ENCODE results near the gene FRS2.

The FRS2 gene

DNA sequence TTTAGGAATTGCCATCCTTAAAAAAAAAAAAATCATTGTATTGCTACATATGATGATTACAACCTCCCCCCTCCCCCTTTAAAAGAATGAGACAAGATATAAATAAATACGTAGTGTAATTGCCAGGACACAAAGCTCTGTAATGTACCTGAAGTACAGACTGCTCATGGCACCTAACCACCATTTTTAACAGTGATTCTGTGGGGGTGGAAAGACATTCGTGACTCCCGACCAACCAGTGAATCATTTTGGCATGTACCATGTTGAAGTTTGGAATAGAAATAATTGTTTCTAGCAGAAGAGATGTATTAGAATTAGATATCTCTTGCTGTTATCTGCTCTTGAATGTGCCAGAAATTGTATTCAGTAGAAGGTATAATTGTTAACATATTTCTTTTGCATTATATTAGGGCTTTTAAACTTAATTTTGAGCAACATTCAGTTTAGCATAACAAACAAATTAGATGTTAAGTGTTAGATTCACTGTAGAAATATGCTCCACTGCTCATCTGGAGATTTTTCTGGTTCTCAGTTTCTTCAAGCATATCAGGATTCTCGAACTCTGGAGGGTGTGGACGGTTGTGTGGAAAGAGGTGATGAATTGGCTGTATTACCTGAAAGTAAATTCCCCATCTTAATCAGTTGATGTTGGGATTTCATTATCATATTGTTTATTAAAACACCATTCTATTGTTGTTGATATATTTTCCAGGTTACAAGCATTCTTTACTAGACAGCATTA lies 31.1 kb downstream of the FRS2 start:
- DNase-seq (ENCODE audit: low read depth in 2 of 2) = no peak

GRCh38 chr12:69502345-69503081 lies 32.3 kb downstream of the FRS2 start:
- DNase-seq (ENCODE audit: low read depth in 2 of 2) = no peak

DNA sequence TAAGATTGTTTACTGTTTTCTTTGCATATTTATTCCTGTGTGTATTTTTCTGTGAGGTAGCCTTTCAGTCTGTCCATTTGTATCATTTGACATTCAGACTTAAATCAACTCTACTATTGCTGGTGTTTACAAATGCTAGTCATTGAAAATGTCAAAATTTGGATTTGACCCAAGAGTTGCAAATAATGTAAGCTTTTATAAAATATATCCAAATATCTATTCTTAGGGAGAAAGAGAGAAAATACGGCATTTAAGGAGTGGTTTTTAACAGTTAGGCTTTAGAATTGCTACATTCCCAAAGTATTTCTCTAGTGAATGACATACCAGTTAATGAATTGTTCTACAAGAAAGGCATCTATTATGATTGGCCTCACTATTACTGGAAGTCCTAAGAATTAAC lies 37.9 kb downstream of the FRS2 start:
- no peak for DNase-seq (ENCODE audit: low read depth in 2 of 2)

GRCh38 chr12:69508621-69509020 lies 38.4 kb downstream of the FRS2 start:
- no peak for DNase-seq (ENCODE audit: low read depth in 2 of 2)

- DNase-seq (ENCODE audit: low read depth in 2 of 2) = no peak
Measured at GRCh38 chr12:69509308-69509736, 39.1 kb downstream of the FRS2 start.

- no peak for DNase-seq (ENCODE audit: low read depth in 2 of 2)
Measured at GRCh38 chr12:69509904-69510827, 40.0 kb downstream of the FRS2 start.

DNA sequence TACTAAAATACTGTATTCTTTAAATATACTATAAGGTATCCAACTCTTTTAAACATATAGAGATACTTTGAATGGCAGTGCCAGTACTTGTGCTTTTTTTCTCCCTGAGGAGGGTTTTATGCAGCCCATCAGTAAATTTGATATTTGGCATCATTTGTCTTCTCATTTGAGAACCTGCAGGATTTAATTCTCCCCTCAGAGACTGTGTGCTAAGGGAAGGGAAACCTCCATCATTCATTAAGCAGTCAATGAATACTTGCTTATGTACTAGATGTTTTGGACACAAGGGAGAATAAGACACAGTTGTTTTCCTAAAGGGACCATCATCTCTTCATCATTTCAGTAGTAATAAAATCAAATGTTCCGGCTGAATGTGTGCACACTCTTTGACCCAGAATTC lies 40.8 kb downstream of the FRS2 start:
- DNase-seq (ENCODE audit: low read depth in 2 of 2) = no peak

- DNase-seq (ENCODE audit: low read depth in 2 of 2) = no peak
Measured at GRCh38 chr12:69511469-69512267, 41.5 kb downstream of the FRS2 start.

DNA sequence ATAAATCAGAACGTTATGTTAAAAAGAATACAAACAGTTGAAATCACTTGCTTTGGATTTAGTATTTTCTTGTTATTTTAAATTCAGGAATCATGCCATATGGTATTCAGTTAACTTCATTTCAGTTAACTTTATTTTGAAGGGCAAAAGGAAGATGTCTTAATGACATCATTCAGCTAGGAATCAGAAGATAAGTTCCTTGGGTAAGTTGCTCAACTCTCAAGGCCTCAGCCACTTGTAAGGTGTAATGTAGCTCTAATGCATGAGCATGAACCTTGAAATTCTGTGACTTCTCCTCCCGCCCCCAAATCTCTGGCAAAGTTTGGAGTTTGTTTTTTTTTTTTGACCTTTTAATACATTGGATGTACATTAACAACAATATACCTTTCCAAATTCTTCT lies 42.6 kb downstream of the FRS2 start:
- no peak for DNase-seq (ENCODE audit: low read depth in 2 of 2)

GRCh38 chr12:69513297-69513696 lies 43.1 kb downstream of the FRS2 start:
- no peak for DNase-seq (ENCODE audit: low read depth in 2 of 2)

GRCh38 chr12:69514111-69514510 lies 43.9 kb downstream of the FRS2 start:
- no peak for DNase-seq (ENCODE audit: low read depth in 2 of 2)

GRCh38 chr12:69514845-69515244 lies 44.7 kb downstream of the FRS2 start:
- no peak for DNase-seq (ENCODE audit: low read depth in 2 of 2)

DNA sequence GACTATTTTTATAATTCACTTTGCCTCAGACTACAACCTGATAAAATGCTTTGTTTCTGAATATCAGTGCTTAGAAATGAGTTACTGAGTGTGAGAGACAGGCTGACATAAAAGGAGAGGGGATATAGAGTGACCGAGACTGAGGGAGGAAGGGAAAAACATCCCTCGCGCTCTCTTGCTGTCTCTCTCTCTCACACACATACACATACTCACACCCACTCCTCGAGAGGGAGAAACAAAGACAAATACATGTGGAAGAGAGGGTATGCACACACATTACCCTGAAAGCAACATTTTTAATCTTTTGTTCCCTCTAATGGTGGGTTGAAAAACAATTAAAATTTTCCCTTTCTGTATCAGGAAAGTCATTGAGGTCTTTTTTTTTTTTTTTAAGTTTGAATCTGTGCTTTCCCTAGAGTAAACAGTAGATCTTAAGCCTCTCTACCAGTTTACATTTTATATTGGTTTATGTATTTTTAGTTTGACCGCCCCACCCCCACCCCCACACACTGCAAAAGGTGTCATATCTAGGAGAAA lies 45.3 kb downstream of the FRS2 start:
- DNase-seq (ENCODE audit: low read depth in 2 of 2) = no peak

DNA sequence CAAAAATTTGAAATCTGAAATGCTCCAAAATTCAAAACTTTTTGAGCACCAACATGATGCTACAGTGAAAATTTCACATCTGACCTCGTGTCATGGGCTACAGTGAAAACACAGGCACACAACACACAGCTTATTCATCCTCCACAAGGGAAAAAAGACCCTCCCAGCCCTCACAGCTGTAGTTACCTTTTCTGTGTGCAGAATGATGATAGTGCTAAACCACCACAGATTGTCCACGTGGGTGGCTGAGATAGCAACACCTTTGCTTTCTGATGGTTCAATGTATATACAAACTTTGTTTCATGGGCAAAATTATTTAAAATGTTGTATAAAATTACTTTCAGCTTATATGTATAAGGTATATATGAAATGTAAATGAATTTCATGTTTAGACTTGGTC lies 46.8 kb downstream of the FRS2 start:
- no peak for DNase-seq (ENCODE audit: low read depth in 2 of 2)

DNA sequence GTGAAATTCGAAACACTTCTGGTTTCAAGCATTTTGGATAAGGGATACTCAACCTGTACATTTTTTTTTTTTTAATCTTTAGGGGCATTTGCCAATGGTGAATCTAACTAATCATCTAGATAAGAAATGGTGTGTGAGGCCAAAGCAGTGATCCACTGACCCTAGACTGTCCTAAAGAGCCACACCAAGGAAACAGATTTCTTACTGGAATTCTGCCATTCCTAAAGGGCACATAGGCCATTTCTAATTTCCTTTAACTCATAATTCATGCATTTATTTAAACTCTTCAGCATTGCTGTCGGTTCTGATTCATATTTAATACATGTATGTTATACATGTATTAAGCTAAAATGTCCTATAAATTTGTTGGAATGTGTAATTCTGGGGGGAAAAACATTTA lies 47.2 kb downstream of the FRS2 start:
- no peak for DNase-seq (ENCODE audit: low read depth in 2 of 2)

GRCh38 chr12:69519871-69520270 lies 49.7 kb downstream of the FRS2 start:
- no peak for DNase-seq (ENCODE audit: low read depth in 2 of 2)

DNA sequence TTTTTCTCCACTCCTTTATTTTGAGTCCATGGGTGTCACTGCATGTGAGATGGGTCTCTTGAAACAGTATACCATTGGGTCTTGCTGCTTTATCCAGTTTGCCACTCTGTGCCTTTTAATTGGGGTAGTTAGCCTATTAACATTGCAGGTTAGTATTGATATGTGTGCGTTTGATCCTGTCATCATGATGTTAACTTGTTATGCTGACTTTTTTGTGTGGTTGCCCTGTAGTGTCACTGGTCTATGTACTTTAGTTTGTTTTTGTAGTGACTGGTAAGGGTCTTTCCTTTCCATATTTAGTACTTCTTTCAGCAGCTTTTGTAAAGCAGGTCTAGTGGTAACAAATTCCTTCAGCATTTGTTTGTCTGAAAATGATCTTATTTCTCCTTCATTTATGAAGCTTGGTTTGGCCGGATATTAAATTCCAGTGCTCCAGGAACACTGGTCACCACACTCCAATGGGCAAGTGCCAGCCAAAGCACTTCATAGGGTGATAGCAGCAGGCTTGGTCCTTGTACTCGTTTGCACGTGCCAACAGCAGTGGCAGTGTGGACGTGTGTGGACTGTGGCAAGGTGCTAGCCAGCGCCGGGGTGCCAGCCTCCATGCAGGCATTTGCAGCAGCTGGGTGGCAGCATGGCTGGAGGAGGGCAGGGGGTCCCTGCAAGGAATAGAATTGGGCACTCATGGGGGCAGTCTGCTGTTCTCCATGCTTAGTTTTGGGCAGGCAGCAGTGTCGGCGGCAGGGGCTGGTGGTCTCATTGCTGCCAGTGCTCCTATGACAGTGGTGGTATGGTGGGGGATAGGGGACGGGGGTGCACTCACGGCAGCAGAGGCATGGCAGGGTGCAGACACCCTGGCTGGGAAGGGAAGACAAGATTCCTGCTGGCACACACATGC lies 53.5 kb downstream of the FRS2 start:
- no peak for DNase-seq (ENCODE audit: low read depth in 2 of 2)

GRCh38 chr12:69524331-69524630 lies 54.1 kb downstream of the FRS2 start:
- no peak for DNase-seq (ENCODE audit: low read depth in 2 of 2)

DNA sequence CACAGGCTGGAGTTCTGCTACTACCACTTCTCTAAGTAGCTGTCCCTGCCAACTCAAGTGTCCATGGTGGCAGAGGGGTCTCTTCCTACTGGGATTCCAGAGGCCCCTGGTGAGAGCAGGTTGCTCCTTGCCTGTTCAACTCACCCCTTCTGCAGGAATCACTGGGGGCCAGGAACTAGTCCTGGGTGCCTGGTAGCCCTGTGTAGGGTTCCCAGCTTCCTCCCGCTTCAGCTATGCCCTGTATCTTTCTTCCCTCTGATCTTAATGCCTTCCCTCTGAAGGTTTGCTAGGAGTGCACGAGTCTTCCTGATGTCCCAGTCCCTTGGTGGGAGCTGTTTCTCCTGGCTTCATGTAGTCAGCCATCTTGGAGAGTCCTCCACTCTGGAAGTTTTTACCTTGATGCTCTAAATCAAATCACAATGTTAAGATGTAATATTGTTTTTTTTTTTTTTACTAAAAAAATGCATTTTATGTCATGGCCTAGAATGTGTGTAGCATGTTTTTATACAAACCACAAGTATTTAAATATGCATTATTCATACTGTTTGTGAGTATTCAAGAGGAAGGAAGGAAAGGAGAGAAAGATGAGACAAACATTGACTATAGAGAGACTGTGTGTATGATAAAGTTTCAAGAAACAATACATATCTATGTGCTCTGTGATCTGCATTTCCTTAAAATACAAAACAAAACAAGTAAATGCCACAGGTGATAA lies 54.7 kb downstream of the FRS2 start:
- DNase-seq (ENCODE audit: low read depth in 2 of 2) = no peak

All from stimulated activated CD4-positive, alpha-beta T cell treated with anti-CD3 and anti-CD28 coated beads, Interleukin-1b, Interleukin-23, amount 100 ng/mL, for 4 hours (primary cell).